Measurements from ENCODE around the gene DPP7.

GRCh38 chr9:137161558-137162486 is 47.3 kb upstream of the DPP7 start:
- TF ChIP-seq POLR2A (IDR thresholded peaks at IDR 0.05; ENCODE audit: low read depth, low read length) (no peak), CTCF (conservative IDR thresholded peaks at IDR 0.05; ENCODE audit: low read depth, low read length) (no peak), MAFK (IDR thresholded peaks at IDR 0.05; ENCODE audit: low read depth, low read length) (no peak), CEBPB (IDR thresholded peaks at IDR 0.05; ENCODE audit: low read depth, low read length) (no peak), RFX5 (IDR thresholded peaks at IDR 0.05; ENCODE audit: low read depth, low read length) (no peak)

Data from IMR-90 (cell line).